ENCODE measurements around the gene PSME1.

Gene PSME1

GRCh38 chr14:24138396-24139271, 2.6 kb downstream of the PSME1 start:
- no peaks in the 10 kb centered on the region for H3K27me3 ChIP-seq (ENCODE audit: insufficient read depth, poor library complexity, severe bottlenecking)
- DNase-seq (ENCODE audit: low read depth in 1 of 2, low spot score in 1 of 2) = no peak
- H3K4me3 ChIP-seq (replicated peaks; ENCODE audit: insufficient read depth, low read length) = no peak overlapping the region
- TF ChIP-seq GABPA (IDR thresholded peaks at IDR 0.05; ENCODE audit: low read depth) (no peak), POLR2AphosphoS5 (IDR thresholded peaks at IDR 0.05; ENCODE audit: low read depth) (no peak), SPI1 (IDR thresholded peaks at IDR 0.05; ENCODE audit: borderline replicate concordance, low read depth) (no peak)
- TF ChIP-seq, protein P1, sequence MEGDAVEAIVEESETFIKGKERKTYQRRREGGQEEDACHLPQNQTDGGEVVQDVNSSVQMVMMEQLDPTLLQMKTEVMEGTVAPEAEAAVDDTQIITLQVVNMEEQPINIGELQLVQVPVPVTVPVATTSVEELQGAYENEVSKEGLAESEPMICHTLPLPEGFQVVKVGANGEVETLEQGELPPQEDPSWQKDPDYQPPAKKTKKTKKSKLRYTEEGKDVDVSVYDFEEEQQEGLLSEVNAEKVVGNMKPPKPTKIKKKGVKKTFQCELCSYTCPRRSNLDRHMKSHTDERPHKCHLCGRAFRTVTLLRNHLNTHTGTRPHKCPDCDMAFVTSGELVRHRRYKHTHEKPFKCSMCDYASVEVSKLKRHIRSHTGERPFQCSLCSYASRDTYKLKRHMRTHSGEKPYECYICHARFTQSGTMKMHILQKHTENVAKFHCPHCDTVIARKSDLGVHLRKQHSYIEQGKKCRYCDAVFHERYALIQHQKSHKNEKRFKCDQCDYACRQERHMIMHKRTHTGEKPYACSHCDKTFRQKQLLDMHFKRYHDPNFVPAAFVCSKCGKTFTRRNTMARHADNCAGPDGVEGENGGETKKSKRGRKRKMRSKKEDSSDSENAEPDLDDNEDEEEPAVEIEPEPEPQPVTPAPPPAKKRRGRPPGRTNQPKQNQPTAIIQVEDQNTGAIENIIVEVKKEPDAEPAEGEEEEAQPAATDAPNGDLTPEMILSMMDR (IDR thresholded peaks at IDR 0.05; ENCODE audit: insufficient read depth, low read length) = no peak
- TF ChIP-seq, protein P2, sequence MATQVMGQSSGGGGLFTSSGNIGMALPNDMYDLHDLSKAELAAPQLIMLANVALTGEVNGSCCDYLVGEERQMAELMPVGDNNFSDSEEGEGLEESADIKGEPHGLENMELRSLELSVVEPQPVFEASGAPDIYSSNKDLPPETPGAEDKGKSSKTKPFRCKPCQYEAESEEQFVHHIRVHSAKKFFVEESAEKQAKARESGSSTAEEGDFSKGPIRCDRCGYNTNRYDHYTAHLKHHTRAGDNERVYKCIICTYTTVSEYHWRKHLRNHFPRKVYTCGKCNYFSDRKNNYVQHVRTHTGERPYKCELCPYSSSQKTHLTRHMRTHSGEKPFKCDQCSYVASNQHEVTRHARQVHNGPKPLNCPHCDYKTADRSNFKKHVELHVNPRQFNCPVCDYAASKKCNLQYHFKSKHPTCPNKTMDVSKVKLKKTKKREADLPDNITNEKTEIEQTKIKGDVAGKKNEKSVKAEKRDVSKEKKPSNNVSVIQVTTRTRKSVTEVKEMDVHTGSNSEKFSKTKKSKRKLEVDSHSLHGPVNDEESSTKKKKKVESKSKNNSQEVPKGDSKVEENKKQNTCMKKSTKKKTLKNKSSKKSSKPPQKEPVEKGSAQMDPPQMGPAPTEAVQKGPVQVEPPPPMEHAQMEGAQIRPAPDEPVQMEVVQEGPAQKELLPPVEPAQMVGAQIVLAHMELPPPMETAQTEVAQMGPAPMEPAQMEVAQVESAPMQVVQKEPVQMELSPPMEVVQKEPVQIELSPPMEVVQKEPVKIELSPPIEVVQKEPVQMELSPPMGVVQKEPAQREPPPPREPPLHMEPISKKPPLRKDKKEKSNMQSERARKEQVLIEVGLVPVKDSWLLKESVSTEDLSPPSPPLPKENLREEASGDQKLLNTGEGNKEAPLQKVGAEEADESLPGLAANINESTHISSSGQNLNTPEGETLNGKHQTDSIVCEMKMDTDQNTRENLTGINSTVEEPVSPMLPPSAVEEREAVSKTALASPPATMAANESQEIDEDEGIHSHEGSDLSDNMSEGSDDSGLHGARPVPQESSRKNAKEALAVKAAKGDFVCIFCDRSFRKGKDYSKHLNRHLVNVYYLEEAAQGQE (IDR thresholded peaks at IDR 0.05; ENCODE audit: insufficient replicate concordance, low read depth) = no peak
- H3K27ac ChIP-seq (replicated peaks) = no peak overlapping the region

GRCh38 chr14:24139272-24139934, 3.4 kb downstream of the PSME1 start:
- H3K4me3 ChIP-seq (replicated peaks; ENCODE audit: insufficient read depth, low read length) = no peak overlapping the region; the same call in 1 of the 2 replicates
- no peak overlapping the region for H3K27ac ChIP-seq (replicated peaks)

More at GRCh38 chr14:24139272-24139934, 3.4 kb downstream of the PSME1 start:
- no peaks in the 10 kb centered on the region for H3K27me3 ChIP-seq (ENCODE audit: insufficient read depth, poor library complexity, severe bottlenecking)
- DNase-seq (ENCODE audit: low read depth in 1 of 2, low spot score in 1 of 2) = no peak
- TF ChIP-seq, protein P2 (IDR thresholded peaks at IDR 0.05; ENCODE audit: insufficient replicate concordance, low read depth) = no peak
- TF ChIP-seq POLR2AphosphoS5 (IDR thresholded peaks at IDR 0.05; ENCODE audit: low read depth) (no peak), GABPA (IDR thresholded peaks at IDR 0.05; ENCODE audit: low read depth) (no peak), SPI1 (IDR thresholded peaks at IDR 0.05; ENCODE audit: borderline replicate concordance, low read depth) (no peak)
- TF ChIP-seq, protein P1 (IDR thresholded peaks at IDR 0.05; ENCODE audit: insufficient read depth, low read length) = no peak
